Measurements from ENCODE around the gene ZFTA.
A peak's percentile ranks its signal among the peaks of the same experiment; 100 is the strongest.
"Not testable (repeated sequence)": the region's sequence is repeated elsewhere in the genome, so short reads cannot be mapped to it uniquely, and the experiment has no call there.

Gene ZFTA

GRCh38 chr11:63775191-63775590 is 6.6 kb upstream of the ZFTA start:
- TF ChIP-seq CTCF (conservative IDR thresholded peaks at IDR 0.05; ENCODE audit: low read length): no peak
- DNase-seq (ENCODE audit: low read depth): no peak
- H3K4me3 ChIP-seq (ENCODE audit: low read length): no peak overlapping the region

- peak; percentile 40 for DNase-seq (ENCODE audit: low read depth)
- not testable (repeated sequence) for H3K4me3 ChIP-seq (ENCODE audit: low read length)
Measured at GRCh38 chr11:63771741-63772318, 3.3 kb upstream of the ZFTA start.

DNA sequence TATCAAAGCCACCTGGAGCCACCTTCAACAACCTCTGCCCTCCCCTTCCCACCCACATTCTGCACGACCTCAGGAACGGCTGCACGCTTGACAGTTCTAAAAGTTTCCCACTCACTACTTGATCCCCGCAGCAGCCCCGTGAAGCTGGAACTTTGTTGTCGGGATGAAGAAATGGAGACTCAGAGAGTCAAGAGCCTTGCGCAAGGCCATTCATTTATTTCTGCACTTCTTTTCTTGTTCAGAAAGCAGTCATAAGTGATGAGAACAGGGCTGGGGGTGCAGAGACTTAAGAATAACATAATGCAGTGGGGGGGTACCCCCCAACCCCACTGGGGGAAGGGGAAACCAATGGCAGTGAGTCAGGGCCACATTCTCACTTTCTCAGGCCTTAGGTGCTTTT is 2.2 kb upstream of the ZFTA start:
- H3K4me3 ChIP-seq (ENCODE audit: low read length): no peak overlapping the region
- no peak for DNase-seq (ENCODE audit: low read depth)
- no peak for TF ChIP-seq CTCF (conservative IDR thresholded peaks at IDR 0.05; ENCODE audit: low read length)

DNA sequence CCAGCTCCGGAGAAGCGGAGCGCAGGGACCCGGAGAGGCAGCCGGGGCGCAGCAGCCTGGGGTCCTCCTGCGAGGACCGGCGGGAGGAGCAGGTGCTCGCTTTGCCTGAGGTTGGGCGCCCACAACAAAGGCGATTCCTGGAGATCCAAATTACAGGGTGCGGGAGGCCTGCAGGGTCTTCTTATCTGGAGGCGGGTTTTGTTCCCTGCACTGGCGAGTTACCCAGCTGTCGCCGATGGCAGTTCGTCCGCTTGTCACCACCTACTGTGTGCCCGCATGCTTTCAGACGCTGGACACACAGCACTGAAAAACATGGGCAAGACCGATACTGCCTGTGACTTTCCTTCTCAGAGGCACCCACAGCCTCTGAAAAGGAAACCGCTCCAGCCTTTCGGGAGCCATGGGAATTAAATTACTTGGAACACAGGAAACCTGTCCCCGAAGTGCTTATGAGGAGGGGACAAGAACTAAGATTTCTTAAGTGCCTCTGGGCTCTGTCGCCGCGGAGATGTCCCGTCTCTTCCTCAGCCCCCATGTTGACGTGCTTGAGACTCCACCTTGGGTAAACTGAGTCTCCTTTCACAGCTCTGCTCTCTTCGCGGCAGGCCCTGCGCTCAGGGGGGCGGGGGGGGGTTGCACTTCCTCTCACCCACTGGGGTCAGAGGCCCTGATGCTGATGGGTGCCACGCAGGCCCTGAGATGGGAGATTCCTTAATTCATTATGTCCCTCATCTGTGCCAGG is 1.3 kb upstream of the ZFTA start:
- no peak for DNase-seq (ENCODE audit: low read depth)
- peak overlapping the region; percentile 80 for H3K4me3 ChIP-seq (ENCODE audit: low read length)
- no peak for TF ChIP-seq CTCF (conservative IDR thresholded peaks at IDR 0.05; ENCODE audit: low read length)

GRCh38 chr11:63769042-63769713 is 603 bp upstream of the ZFTA start:
- DNase-seq (ENCODE audit: low read depth): peak; percentile 40
- TF ChIP-seq CTCF (conservative IDR thresholded peaks at IDR 0.05; ENCODE audit: low read length): no peak
- peak overlapping the region; percentile 80 for H3K4me3 ChIP-seq (ENCODE audit: low read length)

GRCh38 chr11:63767565-63768236 is 874 bp downstream of the ZFTA start:
- DNase-seq (ENCODE audit: low read depth): peak; percentile 56
- H3K4me3 ChIP-seq (ENCODE audit: low read length): peak overlapping the region; percentile 80
- no peak for TF ChIP-seq CTCF (conservative IDR thresholded peaks at IDR 0.05; ENCODE audit: low read length)

DNA sequence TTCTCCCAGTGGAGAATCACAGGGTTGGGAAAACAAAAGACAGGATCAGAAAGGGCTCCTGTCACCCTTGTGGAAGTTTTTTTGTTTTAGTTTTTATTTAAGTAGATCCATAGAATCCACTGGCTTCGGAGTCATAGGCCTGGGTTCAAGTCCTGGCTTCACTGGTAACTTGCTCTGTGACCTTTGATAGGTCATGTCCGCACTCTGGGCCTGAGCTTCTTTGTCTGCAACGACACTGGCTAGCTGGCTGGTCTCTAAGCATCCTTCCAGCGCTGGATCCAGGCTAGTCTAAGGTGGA is 1.4 kb downstream of the ZFTA start:
- DNase-seq (ENCODE audit: low read depth): no peak
- TF ChIP-seq CTCF (conservative IDR thresholded peaks at IDR 0.05; ENCODE audit: low read length): no peak
- peak overlapping the region; percentile 80 for H3K4me3 ChIP-seq (ENCODE audit: low read length)
